Measurements from ENCODE around the gene TSPAN7. TPM values are rescaled to one million over a fixed set of nuclear protein-coding genes. Genes with fewer than 3 reads are reported as not detected.

Gene TSPAN7
- polyA plus RNA-seq, 2 of the 4 experiments (the other 2 are of a cell fraction), result 2.5 to 6.1 TPM

DNA sequence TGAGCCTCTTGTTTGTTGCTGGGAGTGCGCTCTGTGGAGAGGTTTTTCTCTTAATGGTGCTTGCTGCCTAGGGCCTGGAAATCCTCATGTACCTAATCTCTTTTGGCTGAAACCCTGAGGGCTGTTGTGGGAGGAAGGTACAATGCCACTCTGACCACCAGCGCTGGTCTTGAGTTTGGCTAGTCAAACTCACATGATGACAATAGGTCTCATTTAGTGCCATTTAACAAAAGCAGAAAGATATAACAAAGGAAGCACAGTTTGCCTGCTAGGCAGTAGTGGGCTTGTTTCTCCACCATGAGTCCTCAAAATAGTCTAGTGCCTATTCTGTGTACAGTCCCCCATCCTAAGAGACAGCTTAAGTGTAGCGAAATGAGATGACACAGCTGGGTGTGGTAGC, 111.3 kb downstream of the TSPAN7 start:
- WGBS (ENCODE audit: missing lambda C conversion rate), result 67% methylated on average over 3 of the region's 3 CpGs
- FAIRE-seq (no peak), DNase-seq (ENCODE audit: low read depth in 1 of 2, low spot score in 1 of 2) (no peak), ATAC-seq (no peak)
- TF ChIP-seq POLR2A (IDR thresholded peaks at IDR 0.05; ENCODE audit: low read length), result no peak
- TF ChIP-seq HEYL (CRISPR knock-in tag; IDR thresholded peaks at IDR 0.05), result no peak
- TF ChIP-seq FOXS1 (CRISPR knock-in tag; IDR thresholded peaks at IDR 0.05), result no peak
- CTCF ChIA-PET, result no interaction called here
- POLR2A ChIA-PET, result no interaction called here
- no peaks in the 10 kb centered on the region for H3K4me1 ChIP-seq
- no peak overlapping the region for H3K27ac ChIP-seq
- H3K4me2 ChIP-seq, result no peak overlapping the region
- H3K4me3 ChIP-seq, result no peak overlapping the region
- no peaks in the 10 kb centered on the region for H3K9me3 ChIP-seq

DNA sequence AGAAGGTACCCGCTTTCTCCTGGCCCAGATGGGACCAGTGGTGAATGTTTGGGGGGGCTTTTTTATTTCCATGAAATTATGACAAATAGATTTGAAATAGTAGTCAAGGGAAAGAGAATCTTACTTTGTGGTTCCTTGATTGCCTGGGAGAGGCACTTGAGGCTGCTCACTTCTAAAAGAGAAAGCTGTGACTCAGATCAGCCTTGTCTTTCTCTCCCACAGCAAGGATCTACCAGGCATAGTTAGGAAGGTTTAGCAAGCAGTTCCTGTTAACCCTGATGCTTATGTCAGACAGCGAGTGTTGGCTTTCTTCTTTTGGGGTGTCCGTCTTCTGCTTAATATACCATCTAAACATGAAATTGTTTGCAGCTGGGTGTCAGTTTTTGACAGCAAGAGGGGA, 114.5 kb downstream of the TSPAN7 start:
- no peak overlapping the region for H3K4me2 ChIP-seq
- WGBS (ENCODE audit: missing lambda C conversion rate), result 62% methylated on average over 3 of the region's 3 CpGs
- CTCF ChIA-PET, result interaction anchor here (1.1 kb wide), 1 partner anchor 11 kb away, joined by 5 read pairs; no protein-coding TSS in a partner anchor
- H3K9me3 ChIP-seq, result no peaks in the 10 kb centered on the region
- POLR2A ChIA-PET, result no interaction called here
- H3K4me1 ChIP-seq, result no peaks in the 10 kb centered on the region
- DNase-seq (ENCODE audit: low read depth in 1 of 2, low spot score in 1 of 2) (no peak), FAIRE-seq (no peak), ATAC-seq (no peak)
- TF ChIP-seq GATA3 (IDR thresholded peaks at IDR 0.05; ENCODE audit: borderline replicate concordance) (no peak), CBX8 (IDR thresholded peaks at IDR 0.05) (no peak), SMC3 (IDR thresholded peaks at IDR 0.05) (no peak), RFX5 (IDR thresholded peaks at IDR 0.05) (no peak), BHLHE40 (IDR thresholded peaks at IDR 0.05; ENCODE audit: low read depth, low read length) (no peak), PHF8 (IDR thresholded peaks at IDR 0.05; ENCODE audit: borderline replicate concordance, low read depth) (no peak), RAD21 (conservative IDR thresholded peaks at IDR 0.05 in 1 of 2, IDR thresholded peaks at IDR 0.05 in 1 of 2) (no peak)
- H3K27ac ChIP-seq, result no peak overlapping the region
- H3K4me3 ChIP-seq, result no peak overlapping the region

GRCh38 chrX:38678183-38678582, 116.8 kb downstream of the TSPAN7 start:
- Histone ChIP-seq H3K9me3 (no peaks in the 10 kb centered on the region), H3K27ac (no peak overlapping the region), H3K4me2 (no peak overlapping the region), H3K4me3 (no peak overlapping the region), H3K4me1 (no peaks in the 10 kb centered on the region)
- ChIA-PET POLR2A (no interaction called here), CTCF (no interaction called here)
- DNase-seq (ENCODE audit: low read depth in 1 of 2, low spot score in 1 of 2) (no peak), FAIRE-seq (no peak), ATAC-seq (no peak)
- 52% methylated on average over 4 of the region's 4 CpGs for WGBS (ENCODE audit: missing lambda C conversion rate)
- TF ChIP-seq HOXB13 (CRISPR knock-in tag; IDR thresholded peaks at IDR 0.05; ENCODE audit: low read depth) (no peak), EP300 (IDR thresholded peaks at IDR 0.05) (no peak), BCL3 (IDR thresholded peaks at IDR 0.05) (no peak), CHD4 (IDR thresholded peaks at IDR 0.05; ENCODE audit: borderline replicate concordance) (no peak), KDM1A (IDR thresholded peaks at IDR 0.05; ENCODE audit: low read depth) (no peak), ZSCAN20 (CRISPR knock-in tag; IDR thresholded peaks at IDR 0.05) (no peak), NR3C1 (IDR thresholded peaks at IDR 0.05) (no peak), KDM5A (IDR thresholded peaks at IDR 0.05) (no peak), FOXS1 (CRISPR knock-in tag; IDR thresholded peaks at IDR 0.05) (no peak), MAZ (IDR thresholded peaks at IDR 0.05; ENCODE audit: borderline replicate concordance, low read depth, low read length) (no peak), ZNF302 (CRISPR knock-in tag; IDR thresholded peaks at IDR 0.05) (no peak), NPAS2 (CRISPR knock-in tag; IDR thresholded peaks at IDR 0.05; ENCODE audit: borderline replicate concordance) (no peak), MAFK (IDR thresholded peaks at IDR 0.05; ENCODE audit: partially characterized antibody) (no peak), HDAC2 (IDR thresholded peaks at IDR 0.05) (no peak), JUNB (IDR thresholded peaks at IDR 0.05) (no peak)

DNA sequence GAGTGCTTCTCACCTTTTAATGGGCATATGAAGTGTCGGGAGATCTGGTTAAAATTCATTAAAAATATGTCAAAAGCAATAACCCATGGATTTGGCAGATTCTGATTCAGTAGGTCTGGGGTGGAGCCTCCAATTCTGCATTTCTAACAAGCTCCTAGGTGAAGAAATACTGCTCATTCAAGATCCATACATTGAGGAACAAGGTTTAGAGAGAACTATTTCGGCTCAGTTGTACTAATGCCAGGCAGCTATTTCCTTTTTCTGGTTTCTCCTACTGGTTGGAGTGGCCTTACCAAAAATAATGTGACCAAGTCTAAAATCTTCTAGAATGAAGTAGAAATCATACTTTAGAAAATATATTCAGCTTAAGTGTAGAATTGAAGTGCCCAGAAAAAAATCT, 117.5 kb downstream of the TSPAN7 start:
- CTCF ChIA-PET, result no interaction called here
- POLR2A ChIA-PET, result no interaction called here
- no peak for ATAC-seq
- Histone ChIP-seq H3K4me3 (no peak overlapping the region), H3K4me2 (no peak overlapping the region), H3K27ac (no peak overlapping the region), H3K9me3 (no peaks in the 10 kb centered on the region), H3K4me1 (no peaks in the 10 kb centered on the region)
- no peak for DNase-seq (ENCODE audit: low read depth in 1 of 2, low spot score in 1 of 2)
- WGBS (ENCODE audit: missing lambda C conversion rate), result 76% methylated on average over 2 of the region's 2 CpGs
- no peak for FAIRE-seq
- TF ChIP-seq HOXB13 (CRISPR knock-in tag; IDR thresholded peaks at IDR 0.05; ENCODE audit: low read depth), result no peak
- no peak for TF ChIP-seq CEBPB (IDR thresholded peaks at IDR 0.05)
- TF ChIP-seq RARB (CRISPR knock-in tag; IDR thresholded peaks at IDR 0.05), result no peak
- TF ChIP-seq NFE2L2 (conservative IDR thresholded peaks at IDR 0.05; ENCODE audit: low read length), result no peak
- no peak for TF ChIP-seq PBX3 (IDR thresholded peaks at IDR 0.05)
- no peak for TF ChIP-seq USF2 (IDR thresholded peaks at IDR 0.05)
- no peak for TF ChIP-seq ZNF302 (CRISPR knock-in tag; IDR thresholded peaks at IDR 0.05)
- no peak for TF ChIP-seq MAZ (IDR thresholded peaks at IDR 0.05; ENCODE audit: borderline replicate concordance, low read depth, low read length)
- TF ChIP-seq RAD21 (conservative IDR thresholded peaks at IDR 0.05 in 1 of 2, IDR thresholded peaks at IDR 0.05 in 1 of 2), result no peak
- no peak for TF ChIP-seq CBX2 (IDR thresholded peaks at IDR 0.05; ENCODE audit: borderline replicate concordance, low read depth)
- TF ChIP-seq, protein P1, sequence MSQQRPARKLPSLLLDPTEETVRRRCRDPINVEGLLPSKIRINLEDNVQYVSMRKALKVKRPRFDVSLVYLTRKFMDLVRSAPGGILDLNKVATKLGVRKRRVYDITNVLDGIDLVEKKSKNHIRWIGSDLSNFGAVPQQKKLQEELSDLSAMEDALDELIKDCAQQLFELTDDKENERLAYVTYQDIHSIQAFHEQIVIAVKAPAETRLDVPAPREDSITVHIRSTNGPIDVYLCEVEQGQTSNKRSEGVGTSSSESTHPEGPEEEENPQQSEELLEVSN (IDR thresholded peaks at IDR 0.05; ENCODE audit: borderline replicate concordance, low read depth), result no peak
- TF ChIP-seq RNF2 (IDR thresholded peaks at IDR 0.05; ENCODE audit: borderline replicate concordance, low read depth), result no peak

Measured in A549 (cell line).